Measurements from ENCODE around the gene VEZF1.

DNA sequence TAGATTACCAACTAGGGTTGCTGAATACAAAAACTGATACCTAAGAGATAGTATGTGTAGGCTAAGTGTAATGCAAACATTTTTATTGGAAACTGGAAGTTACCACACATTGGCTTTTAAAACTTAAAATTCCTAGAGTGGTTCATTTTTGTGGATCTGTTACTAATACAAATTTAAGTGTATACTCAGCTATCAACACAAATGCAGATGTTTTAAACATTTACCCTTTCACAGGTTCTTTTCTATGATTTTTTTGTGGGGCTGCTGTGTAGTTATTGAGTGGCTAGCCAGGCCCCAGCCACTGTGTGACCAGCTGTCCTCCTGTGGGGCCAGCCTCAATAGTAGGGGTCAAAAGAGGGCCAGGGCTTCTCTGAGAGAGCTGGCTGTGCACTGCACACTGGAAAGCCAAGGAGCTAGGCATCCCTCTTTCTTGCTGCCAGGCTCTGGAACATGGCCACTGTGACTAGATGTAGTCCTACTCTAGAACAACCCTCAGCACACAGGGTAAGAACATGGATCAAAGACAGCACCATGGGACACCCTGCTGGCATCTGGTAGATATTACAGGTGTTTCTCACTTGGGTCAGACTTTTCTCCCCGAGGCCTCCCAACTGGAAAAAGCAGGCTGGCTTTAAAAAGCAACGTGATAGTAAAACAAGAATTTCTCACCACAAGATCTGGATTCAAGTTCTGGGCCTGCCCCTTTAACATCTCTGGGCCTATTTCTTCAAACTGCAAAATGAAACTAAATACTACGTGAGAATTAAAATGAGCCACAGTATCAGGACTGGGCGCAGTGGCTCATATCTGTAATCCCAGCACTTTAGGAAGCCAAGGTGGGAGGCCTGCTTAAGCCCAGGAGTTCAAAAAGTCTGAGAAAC lies 7.3 kb upstream of the VEZF1 start:
- no peak for TF ChIP-seq EZH2 (IDR thresholded peaks at IDR 0.05; ENCODE audit: insufficient read depth, poor library complexity, severe bottlenecking)
- TF ChIP-seq EZH2phosphoT487 (IDR thresholded peaks at IDR 0.05; ENCODE audit: insufficient read depth, low read depth): no peak

Data from GM23248 (cell line).